ENCODE measurements around the gene FBXW7. TPM values are rescaled to one million over a fixed set of nuclear protein-coding genes. Genes with fewer than 3 reads are reported as not detected.

Gene FBXW7
- polyA plus RNA-seq, 2 of the 4 experiments (the other 2 are of a cell fraction) = 7.2 to 12.5 TPM

- 86% methylated on average over 1 of the region's 1 CpG for WGBS (ENCODE audit: missing lambda C conversion rate)
- TF ChIP-seq, protein P1, sequence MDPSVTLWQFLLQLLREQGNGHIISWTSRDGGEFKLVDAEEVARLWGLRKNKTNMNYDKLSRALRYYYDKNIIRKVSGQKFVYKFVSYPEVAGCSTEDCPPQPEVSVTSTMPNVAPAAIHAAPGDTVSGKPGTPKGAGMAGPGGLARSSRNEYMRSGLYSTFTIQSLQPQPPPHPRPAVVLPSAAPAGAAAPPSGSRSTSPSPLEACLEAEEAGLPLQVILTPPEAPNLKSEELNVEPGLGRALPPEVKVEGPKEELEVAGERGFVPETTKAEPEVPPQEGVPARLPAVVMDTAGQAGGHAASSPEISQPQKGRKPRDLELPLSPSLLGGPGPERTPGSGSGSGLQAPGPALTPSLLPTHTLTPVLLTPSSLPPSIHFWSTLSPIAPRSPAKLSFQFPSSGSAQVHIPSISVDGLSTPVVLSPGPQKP (IDR thresholded peaks at IDR 0.05; ENCODE audit: low read depth, low read length) = no peak
- no peak for TF ChIP-seq KDM1A (IDR thresholded peaks at IDR 0.05; ENCODE audit: low read depth)
- TF ChIP-seq, protein P2, sequence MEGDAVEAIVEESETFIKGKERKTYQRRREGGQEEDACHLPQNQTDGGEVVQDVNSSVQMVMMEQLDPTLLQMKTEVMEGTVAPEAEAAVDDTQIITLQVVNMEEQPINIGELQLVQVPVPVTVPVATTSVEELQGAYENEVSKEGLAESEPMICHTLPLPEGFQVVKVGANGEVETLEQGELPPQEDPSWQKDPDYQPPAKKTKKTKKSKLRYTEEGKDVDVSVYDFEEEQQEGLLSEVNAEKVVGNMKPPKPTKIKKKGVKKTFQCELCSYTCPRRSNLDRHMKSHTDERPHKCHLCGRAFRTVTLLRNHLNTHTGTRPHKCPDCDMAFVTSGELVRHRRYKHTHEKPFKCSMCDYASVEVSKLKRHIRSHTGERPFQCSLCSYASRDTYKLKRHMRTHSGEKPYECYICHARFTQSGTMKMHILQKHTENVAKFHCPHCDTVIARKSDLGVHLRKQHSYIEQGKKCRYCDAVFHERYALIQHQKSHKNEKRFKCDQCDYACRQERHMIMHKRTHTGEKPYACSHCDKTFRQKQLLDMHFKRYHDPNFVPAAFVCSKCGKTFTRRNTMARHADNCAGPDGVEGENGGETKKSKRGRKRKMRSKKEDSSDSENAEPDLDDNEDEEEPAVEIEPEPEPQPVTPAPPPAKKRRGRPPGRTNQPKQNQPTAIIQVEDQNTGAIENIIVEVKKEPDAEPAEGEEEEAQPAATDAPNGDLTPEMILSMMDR (IDR thresholded peaks at IDR 0.05) = no peak
- TF ChIP-seq CBX8 (IDR thresholded peaks at IDR 0.05) = no peak
- no peak for TF ChIP-seq NFE2L2 (conservative IDR thresholded peaks at IDR 0.05; ENCODE audit: low read length)
- peaks cover 11% of the 10 kb centered on the region; the same call in 1 of the 3 replicates for H3K4me1 ChIP-seq
- no peak overlapping the region for H3K4me3 ChIP-seq
- H3K4me2 ChIP-seq = no peak overlapping the region
- DNase-seq (ENCODE audit: low read depth in 1 of 2, low spot score in 1 of 2) = no peak
- ChIA-PET CTCF (no interaction called here), POLR2A (no interaction called here)
- FAIRE-seq = no peak
- peaks cover 6% of the 10 kb centered on the region; the same call in 2 of the 3 replicates for H3K9me3 ChIP-seq
- no peak overlapping the region for H3K27ac ChIP-seq
- no peak for ATAC-seq
Measured at GRCh38 chr4:152468408-152468807, 67.5 kb downstream of the FBXW7 start.

DNA sequence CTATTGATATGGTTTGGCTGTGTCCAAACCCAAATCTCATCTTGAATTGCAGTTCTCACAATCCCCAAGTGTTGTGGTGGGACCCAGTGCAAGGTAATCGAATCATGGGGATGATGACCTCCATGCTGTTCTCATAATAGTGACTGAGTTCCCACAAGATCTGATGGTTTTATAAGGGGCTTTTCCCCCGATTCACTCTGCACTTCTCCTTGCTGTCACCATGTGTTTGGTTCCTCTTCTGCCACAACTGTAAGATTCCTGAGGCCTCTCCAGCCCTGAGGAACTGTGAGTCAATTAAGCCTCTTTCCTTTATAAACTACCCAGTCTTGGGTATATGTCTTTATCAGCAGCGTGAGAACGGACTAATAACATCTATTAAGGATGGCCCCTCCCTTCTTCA, 68.8 kb downstream of the FBXW7 start:
- Histone ChIP-seq H3K27ac (no peak overlapping the region), H3K4me2 (no peak overlapping the region), H3K4me3 (no peak overlapping the region), H3K4me1 (peaks cover 11% of the 10 kb centered on the region; the same call in 1 of the 3 replicates), H3K9me3 (peaks cover 5% of the 10 kb centered on the region; the same call in 2 of the 3 replicates)
- FAIRE-seq (no peak), ATAC-seq (no peak), DNase-seq (ENCODE audit: low read depth in 1 of 2, low spot score in 1 of 2) (no peak)
- ChIA-PET CTCF (no interaction called here), POLR2A (no interaction called here)
- no peak for TF ChIP-seq MAZ (IDR thresholded peaks at IDR 0.05; ENCODE audit: borderline replicate concordance, low read depth, low read length)
- no peak for TF ChIP-seq RARB (CRISPR knock-in tag; IDR thresholded peaks at IDR 0.05)
- 98% methylated on average over 4 of the region's 4 CpGs for WGBS (ENCODE audit: missing lambda C conversion rate)

- DNase-seq (ENCODE audit: low read depth in 1 of 2, low spot score in 1 of 2) (no peak), FAIRE-seq (no peak), ATAC-seq (no peak)
- ChIA-PET POLR2A (no interaction called here), CTCF (interaction anchor here (0.6 kb wide), 1 partner anchor 1911 kb away, joined by 3 read pairs; no protein-coding TSS in a partner anchor)
- H3K4me1 ChIP-seq = peaks cover 14% of the 10 kb centered on the region; the same call in 1 of the 3 replicates
- H3K4me3 ChIP-seq = no peak overlapping the region
- peak overlapping the region; percentile 31; the same call in 1 of the 3 replicates for H3K4me2 ChIP-seq
- 58% methylated on average over 5 of the region's 5 CpGs for WGBS (ENCODE audit: missing lambda C conversion rate)
- H3K27ac ChIP-seq = no peak overlapping the region
- no peaks in the 10 kb centered on the region for H3K9me3 ChIP-seq
- TF ChIP-seq KDM5A (IDR thresholded peaks at IDR 0.05) (no peak), REST (IDR thresholded peaks at IDR 0.05) (no peak), ATOH8 (CRISPR knock-in tag; IDR thresholded peaks at IDR 0.05; ENCODE audit: low read depth) (no peak), JUNB (IDR thresholded peaks at IDR 0.05) (no peak), RCOR1 (IDR thresholded peaks at IDR 0.05; ENCODE audit: low read depth, low read length) (no peak), NPAS2 (CRISPR knock-in tag; IDR thresholded peaks at IDR 0.05; ENCODE audit: borderline replicate concordance) (no peak), HDAC2 (IDR thresholded peaks at IDR 0.05) (no peak), PBX3 (IDR thresholded peaks at IDR 0.05) (no peak), RAD21 (conservative IDR thresholded peaks at IDR 0.05 in 1 of 2, IDR thresholded peaks at IDR 0.05 in 1 of 2) (no peak), JUN (IDR thresholded peaks at IDR 0.05) (no peak), HOXB5 (CRISPR knock-in tag; IDR thresholded peaks at IDR 0.05) (no peak), POLR2A (IDR thresholded peaks at IDR 0.05; ENCODE audit: low read length) (no peak), RARB (CRISPR knock-in tag; IDR thresholded peaks at IDR 0.05) (no peak)
- TF ChIP-seq, protein P1 (IDR thresholded peaks at IDR 0.05; ENCODE audit: low read depth, low read length) = no peak
- TF ChIP-seq, protein P3, sequence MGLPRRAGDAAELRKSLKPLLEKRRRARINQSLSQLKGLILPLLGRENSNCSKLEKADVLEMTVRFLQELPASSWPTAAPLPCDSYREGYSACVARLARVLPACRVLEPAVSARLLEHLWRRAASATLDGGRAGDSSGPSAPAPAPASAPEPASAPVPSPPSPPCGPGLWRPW (IDR thresholded peaks at IDR 0.05) = no peak
Measured at GRCh38 chr4:152464030-152464823, 71.7 kb downstream of the FBXW7 start.

Measured in A549 (cell line).